Fibroblast of skin of back (primary cell): Measurements from ENCODE around the gene EED.
"Not testable (repeated sequence)": the region's sequence is repeated elsewhere in the genome, so short reads cannot be mapped to it uniquely, and the experiment has no call there.

ENCODE experiments used
- DNase-seq: peaks from one replicate; pipeline ENCODE4 v3.0.0-alpha.2; 2013

EED gene

GRCh38 chr11:86218125-86219084 is 26.1 kb upstream of the EED start:
- peak; percentile 71 for DNase-seq

- peak; percentile 11 for DNase-seq
Measured at GRCh38 chr11:86219311-86220193, 25.0 kb upstream of the EED start.

DNA sequence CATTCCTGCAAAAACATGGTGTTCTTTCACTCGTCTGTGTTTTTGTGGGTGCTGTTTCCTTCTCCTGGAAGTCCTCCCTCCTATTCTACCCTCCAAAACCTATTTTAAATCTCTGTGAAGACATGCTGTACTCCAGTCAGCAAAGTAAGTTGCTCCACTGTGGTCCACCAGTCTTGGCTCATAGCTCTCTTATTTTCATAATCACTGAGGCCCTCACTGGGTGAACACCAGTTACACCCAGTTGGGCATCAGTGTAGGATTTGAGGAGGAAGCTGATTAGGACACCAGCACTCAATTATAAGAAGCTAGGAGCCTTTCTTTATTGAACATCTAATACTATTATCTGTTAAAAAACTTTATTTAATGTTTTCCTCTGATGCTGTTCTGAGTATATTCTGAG is 23.9 kb upstream of the EED start:
- DNase-seq: no peak

DNA sequence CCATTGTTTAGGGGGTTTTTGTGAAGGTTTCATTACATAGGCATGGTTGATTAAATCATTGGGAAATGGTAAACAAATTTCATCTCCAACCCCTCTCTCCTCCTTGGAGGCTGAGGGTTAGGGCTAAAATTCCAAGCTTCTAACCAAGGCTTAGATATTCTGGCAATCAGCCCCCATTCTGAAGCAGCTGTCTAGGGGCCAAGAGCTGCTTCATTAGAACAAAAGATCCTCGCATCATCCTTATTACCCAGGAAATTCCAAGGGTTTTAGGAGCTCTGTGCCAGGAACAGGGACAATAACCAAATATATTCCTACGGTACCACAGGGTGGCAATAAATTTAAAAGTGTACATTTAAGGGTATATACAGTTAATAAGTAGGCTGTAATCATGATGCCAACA is 22.5 kb upstream of the EED start:
- DNase-seq: no peak

DNA sequence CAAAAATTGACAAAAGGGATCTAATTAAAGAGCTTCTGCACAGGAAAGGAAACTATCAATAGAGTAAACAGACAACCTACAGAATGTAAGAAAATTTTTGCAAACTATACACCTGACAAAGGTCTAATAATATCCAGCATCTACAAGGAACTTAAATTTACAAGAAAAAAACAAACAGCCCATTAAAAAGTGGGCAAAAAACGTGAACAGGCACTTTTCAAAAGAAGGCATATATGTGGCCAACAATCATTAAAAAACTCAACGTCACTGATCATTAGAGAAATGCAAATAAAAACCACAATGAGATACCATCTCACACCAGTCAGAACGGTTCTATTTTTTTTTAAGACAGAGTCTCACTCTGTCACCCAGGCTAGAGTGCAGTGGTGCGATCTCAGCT is 20.0 kb upstream of the EED start:
- not testable (repeated sequence) for DNase-seq

GRCh38 chr11:86225344-86225743 is 19.2 kb upstream of the EED start:
- DNase-seq: not testable (repeated sequence)

- no peak for DNase-seq
Measured at GRCh38 chr11:86228269-86229038, 16.1 kb upstream of the EED start.

- DNase-seq: not testable (repeated sequence)
Measured at GRCh38 chr11:86229039-86229330, 15.6 kb upstream of the EED start.

- no peak for DNase-seq
Measured at GRCh38 chr11:86230179-86230804, 14.3 kb upstream of the EED start.

GRCh38 chr11:86230921-86231434 is 13.6 kb upstream of the EED start:
- peak; percentile 33 for DNase-seq

GRCh38 chr11:86232556-86232955 is 12.0 kb upstream of the EED start:
- DNase-seq: no peak

DNA sequence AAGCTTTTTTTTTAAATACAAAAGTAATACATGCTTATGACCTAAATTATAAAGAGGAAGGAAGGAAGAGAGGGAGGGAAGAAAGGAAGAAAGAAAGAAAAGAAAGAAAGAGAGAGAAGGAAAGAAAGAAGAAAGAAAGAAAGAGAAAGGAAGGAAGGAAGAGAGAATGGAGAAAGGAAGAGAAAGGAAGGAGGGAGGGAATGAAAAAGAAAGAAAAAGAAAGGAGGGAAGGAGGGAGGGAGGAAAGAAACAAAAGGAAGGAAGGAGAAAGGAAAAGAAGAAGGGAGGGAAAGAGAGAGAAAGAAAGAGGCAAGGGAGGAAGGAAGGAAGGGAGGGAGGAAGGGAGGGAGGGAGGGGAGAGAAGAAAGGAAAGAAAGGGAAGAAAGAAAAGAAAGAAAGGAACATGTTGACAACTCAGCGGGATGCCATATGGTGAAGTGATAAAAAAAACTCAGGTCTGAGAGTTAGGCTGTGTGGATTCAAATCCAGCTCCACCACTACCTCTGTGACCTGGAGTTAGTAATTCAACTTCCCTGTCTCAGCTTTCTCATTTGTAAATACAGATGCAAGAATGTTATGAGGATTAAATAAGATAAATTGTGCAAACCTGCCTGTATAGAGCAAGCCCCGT is 9.6 kb upstream of the EED start:
- DNase-seq: no peak

GRCh38 chr11:86237267-86237804 is 7.2 kb upstream of the EED start:
- DNase-seq: no peak

GRCh38 chr11:86240164-86240563 is 4.4 kb upstream of the EED start:
- DNase-seq: no peak

GRCh38 chr11:86241956-86242535 is 2.5 kb upstream of the EED start:
- DNase-seq: no peak

DNA sequence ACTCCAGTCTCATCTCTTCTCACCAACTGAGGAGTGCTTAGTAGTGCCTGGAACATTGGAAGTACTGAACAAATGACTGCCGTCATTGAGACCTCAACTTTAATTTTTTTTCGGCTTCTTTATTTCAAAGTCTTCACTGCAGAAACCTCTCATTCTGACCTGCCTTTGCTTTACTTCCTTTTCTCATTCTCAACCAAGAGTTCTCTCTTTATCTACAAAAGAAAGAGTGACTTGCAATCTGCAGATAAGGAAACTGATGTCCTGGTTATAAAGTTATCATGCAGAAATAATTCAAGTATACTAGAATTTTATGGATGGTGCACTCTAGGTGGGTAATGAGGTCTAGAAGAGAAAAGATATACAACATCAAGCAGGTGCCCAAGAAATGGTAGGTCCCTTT is 1.2 kb upstream of the EED start:
- no peak for DNase-seq

GRCh38 chr11:86244063-86244521 is 461 bp upstream of the EED start:
- DNase-seq: peak; percentile 85

GRCh38 chr11:86245369-86246292 is 1.1 kb downstream of the EED start:
- DNase-seq: peak; percentile 6

GRCh38 chr11:86246293-86246675 is 1.7 kb downstream of the EED start:
- DNase-seq: no peak

- DNase-seq: no peak
Measured at GRCh38 chr11:86247608-86248007, 3.1 kb downstream of the EED start.
